ENCODE results near the gene PTPRN2. TPM values are rescaled to one million over a fixed set of nuclear protein-coding genes. Genes with fewer than 3 reads are reported as not detected.

Gene PTPRN2
- total RNA-seq, 5 donors from 2014 or later (not counting 1 experiment from before 2014, with no cell fraction given) = 0.60 to 1.7 (median 0.82) TPM

DNA sequence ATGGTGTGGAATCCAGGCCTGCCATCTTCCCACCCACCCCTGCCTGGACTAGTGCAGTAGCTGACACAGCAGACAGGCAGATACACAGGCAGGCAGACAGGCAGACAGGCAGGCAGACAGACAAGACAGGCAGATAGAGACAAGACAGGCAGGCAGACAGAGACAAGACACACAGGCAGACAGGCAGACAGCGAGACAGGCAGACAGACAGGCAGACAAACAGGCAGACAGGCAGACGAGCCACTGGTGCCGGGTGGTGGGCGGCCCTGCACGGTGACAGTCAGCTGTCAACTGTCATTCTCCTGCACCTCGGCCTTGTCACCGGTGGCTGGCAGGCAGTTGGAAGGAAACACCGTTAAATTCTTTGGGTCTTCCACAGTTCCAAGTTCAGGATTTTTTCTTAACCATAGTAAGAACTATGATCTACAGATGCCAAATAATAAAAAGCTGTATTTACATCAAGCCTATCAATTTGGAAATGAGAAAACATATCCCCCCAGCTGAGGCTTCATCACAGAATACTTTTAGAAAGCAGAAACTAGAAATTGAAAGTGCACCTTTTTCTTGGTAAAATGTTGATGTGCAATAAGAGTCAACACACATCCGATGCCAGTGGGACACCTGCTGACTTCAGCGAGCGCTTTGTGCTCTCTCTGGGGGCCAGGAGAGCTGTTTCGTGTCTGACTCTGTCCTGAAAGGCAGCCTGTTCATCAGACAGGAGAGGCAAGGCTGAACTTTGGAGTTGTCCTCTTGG, 1000.4 kb downstream of the PTPRN2 start:
- H3K4me3 ChIP-seq (ENCODE audit: control insufficient read depth in 1 of 2, extremely low read depth in 1 of 2, low read length in 1 of 2) = no peak overlapping the region
- 85% methylated on average over 12 of the region's 12 CpGs for WGBS (ENCODE audit: insufficient coverage)
- no peaks in the 10 kb centered on the region for H3K9me3 Mint-ChIP-seq
- no peak overlapping the region for H3K27ac Mint-ChIP-seq
- ChIA-PET POLR2A (no interaction called here), CTCF (no interaction called here)
- DNase-seq (no peak), ATAC-seq (replicated peaks in 1 of 4) (no peak)
- H3K36me3 ChIP-seq (ENCODE audit: control insufficient read depth in 2 of 2, extremely low read depth in 1 of 2, insufficient read depth in 1 of 2, low read length in 1 of 2) = no peaks in the 10 kb centered on the region
- H3K4me1 ChIP-seq (ENCODE audit: control insufficient read depth in 1 of 2, extremely low read depth in 1 of 2, insufficient read depth in 2 of 2, low read length in 2 of 2) = peaks cover 9 to 10% of the 10 kb centered on the region in 2 experiments
- peaks cover 16 to 20% (median 19%) of the 10 kb centered on the region in 3 donors for H3K4me1 Mint-ChIP-seq
- H3K27me3 Mint-ChIP-seq = peaks cover 32 to 35% of the 10 kb centered on the region in 2 donors
- H3K27ac ChIP-seq (ENCODE audit: low read length) = no peak overlapping the region
- no peaks in the 10 kb centered on the region for H3K36me3 Mint-ChIP-seq
- peaks cover 0 to 49% of the 10 kb centered on the region in 2 experiments for H3K27me3 ChIP-seq (replicated peaks in 1 of 2; ENCODE audit: control insufficient read depth in 2 of 2, extremely low read depth in 1 of 2, insufficient read depth in 2 of 2, low read length in 1 of 2)
- H3K4me3 Mint-ChIP-seq = no peak overlapping the region
- H3K9me3 ChIP-seq = no peaks in the 10 kb centered on the region

DNA sequence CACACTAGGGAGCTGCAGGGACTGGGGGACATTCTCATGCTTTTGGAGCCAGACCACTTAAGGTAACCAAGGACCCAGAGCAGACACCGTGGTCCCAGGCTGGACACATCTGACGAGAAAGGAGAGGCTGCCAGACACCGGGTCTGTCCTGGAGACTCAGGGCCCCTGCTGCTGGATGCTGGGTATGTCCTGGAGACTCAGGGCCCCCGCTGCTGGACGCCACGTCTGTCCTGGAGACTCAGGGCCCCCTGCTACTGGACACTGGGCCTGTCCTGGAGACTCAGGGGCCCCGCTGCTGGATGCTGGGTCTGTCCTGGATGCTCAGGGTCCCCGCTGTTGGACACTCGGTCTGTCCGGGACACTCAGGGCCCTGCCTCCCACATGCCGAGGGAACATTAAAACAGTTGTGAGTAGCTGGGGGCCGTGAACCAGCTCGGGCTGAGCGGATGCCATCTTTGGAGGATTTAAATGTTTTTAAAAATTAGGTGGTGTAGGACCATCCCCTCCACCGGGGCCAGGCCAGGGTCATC, 1001.1 kb downstream of the PTPRN2 start:
- no peaks in the 10 kb centered on the region for H3K9me3 ChIP-seq
- H3K27ac ChIP-seq (ENCODE audit: low read length) = no peak overlapping the region
- 86% methylated on average over 12 of the region's 15 CpGs for WGBS (ENCODE audit: insufficient coverage)
- H3K4me1 ChIP-seq (ENCODE audit: control insufficient read depth in 1 of 2, extremely low read depth in 1 of 2, insufficient read depth in 2 of 2, low read length in 2 of 2) = peaks cover 9 to 10% of the 10 kb centered on the region in 2 experiments
- ChIA-PET CTCF (no interaction called here), POLR2A (no interaction called here)
- H3K27me3 ChIP-seq (replicated peaks in 1 of 2; ENCODE audit: control insufficient read depth in 2 of 2, extremely low read depth in 1 of 2, insufficient read depth in 2 of 2, low read length in 1 of 2) = peaks cover 0 to 51% of the 10 kb centered on the region in 2 experiments
- no peak overlapping the region for H3K4me3 ChIP-seq (ENCODE audit: control insufficient read depth in 1 of 2, extremely low read depth in 1 of 2, low read length in 1 of 2)
- Mint-ChIP-seq H3K9me3 (no peaks in the 10 kb centered on the region), H3K4me1 (peaks cover 16 to 20% (median 19%) of the 10 kb centered on the region in 3 donors), H3K36me3 (no peaks in the 10 kb centered on the region), H3K27ac (no peak overlapping the region), H3K27me3 (peaks cover 26 to 37% of the 10 kb centered on the region in 2 donors), H3K4me3 (peak overlapping the region in 1 of 3 donors; percentile 81)
- DNase-seq = no peak
- no peaks in the 10 kb centered on the region for H3K36me3 ChIP-seq (ENCODE audit: control insufficient read depth in 2 of 2, extremely low read depth in 1 of 2, insufficient read depth in 1 of 2, low read length in 1 of 2)
- no peak for ATAC-seq (replicated peaks in 1 of 4)

GRCh38 chr7:157585113-157585861, 1002.3 kb downstream of the PTPRN2 start:
- Histone ChIP-seq H3K4me1 (ENCODE audit: control insufficient read depth in 1 of 2, extremely low read depth in 1 of 2, insufficient read depth in 2 of 2, low read length in 2 of 2) (peaks cover 9 to 10% of the 10 kb centered on the region in 2 experiments), H3K27me3 (replicated peaks in 1 of 2; ENCODE audit: control insufficient read depth in 2 of 2, extremely low read depth in 1 of 2, insufficient read depth in 2 of 2, low read length in 1 of 2) (peaks cover 0 to 58% of the 10 kb centered on the region in 2 experiments), H3K36me3 (ENCODE audit: control insufficient read depth in 2 of 2, extremely low read depth in 1 of 2, insufficient read depth in 1 of 2, low read length in 1 of 2) (no peaks in the 10 kb centered on the region), H3K9me3 (no peaks in the 10 kb centered on the region), H3K4me3 (ENCODE audit: control insufficient read depth in 1 of 2, extremely low read depth in 1 of 2, low read length in 1 of 2) (peak overlapping the region in 1 of 2 donors; percentile 61), H3K27ac (ENCODE audit: low read length) (no peak overlapping the region)
- 43% methylated on average over 19 of the region's 21 CpGs for WGBS (ENCODE audit: insufficient coverage)
- H3K36me3 Mint-ChIP-seq = no peaks in the 10 kb centered on the region
- H3K27ac Mint-ChIP-seq = no peak overlapping the region
- H3K4me1 Mint-ChIP-seq = peaks cover 16 to 20% (median 19%) of the 10 kb centered on the region in 3 donors
- peaks cover 18 to 39% of the 10 kb centered on the region in 2 donors for H3K27me3 Mint-ChIP-seq
- ATAC-seq (replicated peaks in 1 of 4) (peak in 3 of 4 experiments; percentile 22 to 56 (median 44)), DNase-seq (no peak)
- peak overlapping the region; percentile 25 to 81 (median 70) for H3K4me3 Mint-ChIP-seq
- ChIA-PET POLR2A (no interaction called here), CTCF (no interaction called here)
- no peaks in the 10 kb centered on the region for H3K9me3 Mint-ChIP-seq

DNA sequence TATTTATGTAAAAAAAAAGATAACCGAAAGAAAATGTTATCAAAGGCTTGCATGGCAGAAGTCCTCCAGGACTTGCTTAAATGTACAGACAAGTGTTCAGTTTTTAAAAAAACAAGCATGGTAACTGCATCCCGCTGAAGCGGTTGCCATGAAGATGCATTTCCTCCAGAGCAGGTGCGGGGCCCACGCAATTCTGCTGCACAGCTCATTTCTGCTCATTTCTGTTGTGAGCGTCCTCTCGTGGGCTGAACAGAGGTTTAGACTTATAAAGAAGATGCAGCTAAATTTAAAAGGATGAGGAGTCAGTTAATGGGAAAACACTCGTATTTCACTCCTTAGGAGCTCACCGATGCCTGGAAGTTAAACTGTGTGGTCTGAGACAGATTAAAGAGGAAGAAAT, 1003.2 kb downstream of the PTPRN2 start:
- WGBS (ENCODE audit: insufficient coverage) = 70% methylated on average over 9 of the region's 9 CpGs
- peak overlapping the region in 2 of 3 donors; percentile 50 to 81 for H3K4me3 Mint-ChIP-seq
- DNase-seq (peak in 1 of 35 experiments; percentile 35), ATAC-seq (replicated peaks in 1 of 4) (peak in 1 of 4 experiments; percentile 71)
- no peak overlapping the region for H3K4me3 ChIP-seq (ENCODE audit: control insufficient read depth in 1 of 2, extremely low read depth in 1 of 2, low read length in 1 of 2)
- peaks cover 18 to 39% of the 10 kb centered on the region in 2 donors for H3K27me3 Mint-ChIP-seq
- no peaks in the 10 kb centered on the region for H3K36me3 Mint-ChIP-seq
- peaks cover 9 to 10% of the 10 kb centered on the region in 2 experiments for H3K4me1 ChIP-seq (ENCODE audit: control insufficient read depth in 1 of 2, extremely low read depth in 1 of 2, insufficient read depth in 2 of 2, low read length in 2 of 2)
- POLR2A ChIA-PET = no interaction called here
- H3K9me3 ChIP-seq = no peaks in the 10 kb centered on the region
- CTCF ChIA-PET = interaction anchor here (0.6 to 0.9 kb wide), 2 partner anchors 79 to 210 kb away, joined by 3 to 4 read pairs; no protein-coding TSS in a partner anchor
- H3K27me3 ChIP-seq (replicated peaks in 1 of 2; ENCODE audit: control insufficient read depth in 2 of 2, extremely low read depth in 1 of 2, insufficient read depth in 2 of 2, low read length in 1 of 2) = peaks cover 0 to 54% of the 10 kb centered on the region in 2 experiments
- no peak overlapping the region for H3K27ac Mint-ChIP-seq
- no peak overlapping the region for H3K27ac ChIP-seq (ENCODE audit: low read length)
- peaks cover 16 to 20% (median 19%) of the 10 kb centered on the region in 3 donors for H3K4me1 Mint-ChIP-seq
- H3K36me3 ChIP-seq (ENCODE audit: control insufficient read depth in 2 of 2, extremely low read depth in 1 of 2, insufficient read depth in 1 of 2, low read length in 1 of 2) = no peaks in the 10 kb centered on the region
- no peaks in the 10 kb centered on the region for H3K9me3 Mint-ChIP-seq

DNA sequence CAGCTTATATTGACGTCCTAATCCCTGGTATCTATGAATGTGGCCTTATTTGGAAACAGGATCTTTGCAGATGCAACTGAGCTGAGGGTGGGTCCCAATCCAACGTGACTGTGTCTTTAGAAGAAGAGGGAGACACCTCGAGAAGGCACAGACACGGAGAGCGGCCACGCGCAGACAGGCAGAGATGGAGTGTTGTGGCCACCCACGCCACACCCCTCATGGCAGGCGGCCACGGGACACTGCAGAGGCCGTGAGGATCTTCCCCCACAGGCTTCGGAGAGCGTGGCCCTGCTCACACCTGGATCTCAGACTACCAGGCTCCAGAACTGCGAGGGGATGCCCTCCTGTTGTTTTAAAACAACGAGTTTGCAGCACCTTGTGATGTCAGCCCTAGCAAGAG, 1005.9 kb downstream of the PTPRN2 start:
- Histone ChIP-seq H3K27ac (ENCODE audit: low read length) (no peak overlapping the region), H3K4me1 (ENCODE audit: control insufficient read depth in 1 of 2, extremely low read depth in 1 of 2, insufficient read depth in 2 of 2, low read length in 2 of 2) (peaks cover 10 to 13% of the 10 kb centered on the region in 2 experiments), H3K4me3 (ENCODE audit: control insufficient read depth in 1 of 2, extremely low read depth in 1 of 2, low read length in 1 of 2) (no peak overlapping the region), H3K36me3 (ENCODE audit: control insufficient read depth in 2 of 2, extremely low read depth in 1 of 2, insufficient read depth in 1 of 2, low read length in 1 of 2) (no peaks in the 10 kb centered on the region), H3K27me3 (replicated peaks in 1 of 2; ENCODE audit: control insufficient read depth in 2 of 2, extremely low read depth in 1 of 2, insufficient read depth in 2 of 2, low read length in 1 of 2) (peaks cover 0 to 38% of the 10 kb centered on the region in 2 experiments), H3K9me3 (no peaks in the 10 kb centered on the region)
- Mint-ChIP-seq H3K9me3 (no peaks in the 10 kb centered on the region), H3K27me3 (peaks cover 13 to 27% of the 10 kb centered on the region in 2 donors), H3K4me3 (no peak overlapping the region), H3K4me1 (peaks cover 21 to 24% (median 22%) of the 10 kb centered on the region in 3 donors), H3K36me3 (no peaks in the 10 kb centered on the region), H3K27ac (no peak overlapping the region)
- DNase-seq (no peak), ATAC-seq (replicated peaks in 1 of 4) (no peak)
- ChIA-PET CTCF (no interaction called here), POLR2A (no interaction called here)
- whole genome bisulfite sequencing (ENCODE audit: insufficient coverage) = 88% methylated on average over 13 of the region's 15 CpGs

GRCh38 chr7:157580324-157580723, 1007.3 kb downstream of the PTPRN2 start:
- Mint-ChIP-seq H3K27me3 (peaks cover 10 to 20% of the 10 kb centered on the region in 2 donors), H3K27ac (no peak overlapping the region), H3K36me3 (no peaks in the 10 kb centered on the region), H3K4me1 (peaks cover 27 to 33% (median 27%) of the 10 kb centered on the region in 3 donors), H3K4me3 (no peak overlapping the region), H3K9me3 (no peaks in the 10 kb centered on the region)
- POLR2A ChIA-PET = no interaction called here
- H3K27ac ChIP-seq (ENCODE audit: low read length) = no peak overlapping the region
- DNase-seq = no peak
- H3K4me1 ChIP-seq (ENCODE audit: control insufficient read depth in 1 of 2, extremely low read depth in 1 of 2, insufficient read depth in 2 of 2, low read length in 2 of 2) = peaks cover 8 to 19% of the 10 kb centered on the region in 2 experiments
- ATAC-seq (replicated peaks in 1 of 4) = no peak
- H3K9me3 ChIP-seq = no peaks in the 10 kb centered on the region
- no peak overlapping the region for H3K4me3 ChIP-seq (ENCODE audit: control insufficient read depth in 1 of 2, extremely low read depth in 1 of 2, low read length in 1 of 2)
- H3K36me3 ChIP-seq (ENCODE audit: control insufficient read depth in 2 of 2, extremely low read depth in 1 of 2, insufficient read depth in 1 of 2, low read length in 1 of 2) = no peaks in the 10 kb centered on the region
- WGBS (ENCODE audit: insufficient coverage) = 76% methylated on average over 4 of the region's 10 CpGs
- H3K27me3 ChIP-seq (replicated peaks in 1 of 2; ENCODE audit: control insufficient read depth in 2 of 2, extremely low read depth in 1 of 2, insufficient read depth in 2 of 2, low read length in 1 of 2) = peaks cover 0 to 29% of the 10 kb centered on the region in 2 experiments
- CTCF ChIA-PET = no interaction called here
